Fibroblast of skin of left quadriceps (primary cell): ENCODE measurements around the gene YARS1.

Experiments
- DNase-seq, 2 experiments: peaks; one replicate each; pipeline ENCODE4 v3.0.0-alpha.2; 2013; ENCODE audit warnings: low read depth in 2 of 2

YARS1 gene

GRCh38 chr1:32744071-32744425, 73.1 kb downstream of the YARS1 start:
- no peak for DNase-seq

- no peak for DNase-seq
Observed at GRCh38 chr1:32743380-32744070, 73.6 kb downstream of the YARS1 start.

GRCh38 chr1:32742956-32743355, 74.2 kb downstream of the YARS1 start:
- no peak for DNase-seq

- DNase-seq = no peak
Observed at GRCh38 chr1:32742199-32742947, 74.8 kb downstream of the YARS1 start.

- DNase-seq = no peak
Observed at GRCh38 chr1:32741413-32742198, 75.6 kb downstream of the YARS1 start.

- no peak for DNase-seq
Observed at GRCh38 chr1:32741059-32741412, 76.1 kb downstream of the YARS1 start.

GRCh38 chr1:32736812-32737791, 80.1 kb downstream of the YARS1 start:
- no peak for DNase-seq

GRCh38 chr1:32733582-32734321, 83.4 kb downstream of the YARS1 start:
- DNase-seq = no peak

GRCh38 chr1:32729254-32730046, 87.7 kb downstream of the YARS1 start:
- DNase-seq = no peak

- no peak for DNase-seq
Observed at GRCh38 chr1:32728413-32729077, 88.6 kb downstream of the YARS1 start.

- DNase-seq = no peak
Observed at GRCh38 chr1:32727876-32728275, 89.3 kb downstream of the YARS1 start.

GRCh38 chr1:32725615-32725982, 91.6 kb downstream of the YARS1 start:
- no peak for DNase-seq
